HG03108 (cell line): ENCODE results near the gene PBX3.
"Not testable (repeated sequence)": the region's sequence is repeated elsewhere in the genome, so short reads cannot be mapped to it uniquely, and the experiment has no call there.

Source experiments
- ATAC-seq: cut with Tn5 transposase; IDR thresholded peaks from one replicate; pipeline ENCODE4 v1.9.1; 2021; ENCODE audit warnings: moderate library complexity; ENCODE audit not compliant: unreplicated experiment

Gene PBX3

DNA sequence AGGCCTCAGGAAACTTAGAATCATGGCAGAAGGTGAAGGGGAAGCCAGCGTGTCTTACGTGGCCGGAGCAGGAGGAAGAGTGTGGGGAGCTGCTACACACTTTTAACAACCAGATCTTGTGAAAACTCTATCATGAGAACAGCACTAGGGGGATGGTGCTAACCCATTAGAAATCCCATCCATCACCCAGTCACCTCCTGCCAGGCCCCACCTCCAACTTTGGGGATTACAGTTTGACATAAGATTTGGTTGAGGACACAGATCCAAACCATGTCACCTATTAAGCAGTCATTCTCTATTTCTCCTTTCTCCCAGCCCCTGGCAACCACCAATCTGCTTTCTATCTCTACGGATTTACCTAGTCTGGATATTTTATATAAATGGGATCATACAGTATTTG, 26.9 kb downstream of the PBX3 start:
- ATAC-seq, result no peak

DNA sequence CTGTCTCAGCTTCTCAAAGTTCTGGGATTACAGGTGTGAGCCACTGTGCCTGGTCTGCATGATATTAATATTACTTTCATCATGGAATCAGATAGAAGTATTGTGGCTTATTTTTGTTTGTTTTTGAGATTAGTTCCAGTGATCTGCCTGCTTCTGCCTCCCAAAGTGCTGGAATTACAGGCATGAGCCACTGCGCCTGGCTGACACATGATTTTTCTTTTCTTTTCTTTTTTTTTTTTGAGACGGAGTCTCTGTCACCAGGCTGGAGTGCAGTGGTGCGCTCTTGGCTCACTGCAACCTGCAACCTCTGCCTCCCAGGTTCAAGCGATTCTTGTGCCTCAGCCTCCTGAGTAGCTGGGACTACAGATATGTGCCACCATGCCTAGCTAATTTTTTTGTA, 29.6 kb downstream of the PBX3 start:
- ATAC-seq, result not testable (repeated sequence)

DNA sequence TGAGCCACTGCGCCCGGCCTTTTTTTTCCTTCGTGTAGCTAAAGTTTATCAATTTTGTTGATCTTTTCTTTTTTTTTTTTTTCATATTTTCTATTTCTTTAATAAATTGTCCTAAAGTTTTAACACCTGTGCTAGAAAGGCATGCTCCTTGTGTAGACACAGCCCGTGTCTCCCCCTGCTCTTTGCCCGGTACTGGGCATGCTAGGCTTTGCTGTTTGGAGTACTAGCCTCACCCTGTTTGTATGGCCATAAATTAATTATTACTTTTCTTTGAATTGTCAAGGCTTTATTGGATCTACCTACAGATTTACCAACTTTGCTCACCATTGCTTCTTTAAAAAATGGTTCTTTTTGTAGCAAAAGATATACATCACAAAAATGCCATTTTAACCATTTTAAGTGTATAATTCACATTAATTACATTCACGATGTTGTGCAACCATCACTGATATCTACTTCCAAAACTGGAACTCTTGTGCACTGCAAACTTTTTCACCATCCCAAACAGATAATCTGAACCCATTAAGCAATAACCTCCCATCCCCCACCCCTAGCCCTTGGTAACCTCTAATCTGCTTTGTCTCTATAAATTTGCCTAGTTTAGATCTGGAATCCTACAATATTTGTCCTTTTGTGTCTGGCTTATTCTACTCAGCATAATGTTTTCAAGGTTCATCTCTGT, 31.5 kb downstream of the PBX3 start:
- not testable (repeated sequence) for ATAC-seq

DNA sequence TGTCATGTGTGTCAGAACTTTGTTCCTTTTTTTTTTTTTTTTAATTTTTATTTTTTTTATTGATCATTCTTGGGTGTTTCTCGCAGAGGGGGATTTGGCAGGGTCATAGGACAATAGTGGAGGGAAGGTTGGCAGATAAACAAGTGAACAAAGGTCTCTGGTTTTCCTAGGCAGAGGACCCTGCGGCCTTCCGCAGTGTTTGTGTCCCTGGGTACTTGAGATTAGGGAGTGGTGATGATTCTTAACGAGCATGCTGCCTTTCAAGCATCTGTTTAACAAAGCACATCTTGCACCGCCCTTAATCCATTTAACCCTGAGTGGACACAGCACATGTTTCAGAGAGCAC, 32.0 kb downstream of the PBX3 start:
- not testable (repeated sequence) for ATAC-seq

DNA sequence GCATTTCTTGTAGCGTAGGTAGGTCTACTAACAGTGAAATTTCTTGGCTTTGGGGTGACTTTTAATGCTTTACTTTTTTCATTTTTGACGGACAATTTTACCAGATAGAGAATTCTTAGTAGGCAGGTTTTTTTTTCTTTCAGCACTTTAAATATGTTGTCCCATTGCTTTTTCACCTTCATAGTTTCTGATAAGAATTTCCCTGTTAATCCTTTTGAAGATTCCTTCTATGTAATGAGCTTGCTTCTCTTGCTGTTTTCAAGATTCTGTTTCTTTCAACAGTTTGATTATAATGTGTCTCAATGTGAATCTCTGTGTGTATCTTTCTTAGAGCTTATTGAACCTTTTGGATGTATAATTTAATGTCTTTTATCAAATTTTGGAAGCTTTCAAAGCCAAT, 35.5 kb downstream of the PBX3 start:
- no peak for ATAC-seq

DNA sequence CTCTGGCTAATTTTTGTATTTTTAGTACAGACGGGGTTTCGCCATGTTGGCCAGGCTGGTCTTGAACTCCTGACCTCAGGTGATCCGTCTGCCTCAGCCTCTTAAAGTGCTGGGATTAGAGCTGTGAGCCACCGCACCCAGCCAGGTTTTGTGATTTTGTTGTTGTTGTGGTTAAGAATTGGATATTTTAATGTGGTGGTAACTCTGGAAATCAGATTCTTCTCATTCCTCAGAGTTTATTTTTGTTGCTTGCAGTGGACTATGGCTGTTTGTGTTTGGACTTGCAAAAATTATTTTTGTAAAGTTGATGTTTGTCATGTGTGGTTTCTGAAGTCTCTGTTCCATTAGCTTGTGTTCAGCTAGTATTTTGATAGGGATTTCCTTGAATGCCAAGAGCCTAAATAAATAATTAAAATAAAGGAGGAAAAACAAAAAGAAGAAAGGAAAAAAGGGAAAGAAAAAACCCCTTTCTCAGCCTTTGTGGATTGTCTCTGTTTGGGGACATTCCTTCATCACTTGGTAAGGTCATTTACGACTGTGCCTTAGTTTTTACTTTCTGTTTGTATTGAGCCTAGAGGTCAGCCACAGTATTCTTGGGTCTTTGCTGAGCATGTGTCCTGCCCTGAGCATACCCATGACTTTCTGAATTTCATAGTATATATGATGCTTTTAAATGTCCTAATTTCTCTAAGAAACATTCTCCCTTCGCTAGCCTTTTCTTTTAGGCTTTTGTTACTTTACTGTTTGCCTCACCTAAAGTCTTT, 37.3 kb downstream of the PBX3 start:
- no peak for ATAC-seq

DNA sequence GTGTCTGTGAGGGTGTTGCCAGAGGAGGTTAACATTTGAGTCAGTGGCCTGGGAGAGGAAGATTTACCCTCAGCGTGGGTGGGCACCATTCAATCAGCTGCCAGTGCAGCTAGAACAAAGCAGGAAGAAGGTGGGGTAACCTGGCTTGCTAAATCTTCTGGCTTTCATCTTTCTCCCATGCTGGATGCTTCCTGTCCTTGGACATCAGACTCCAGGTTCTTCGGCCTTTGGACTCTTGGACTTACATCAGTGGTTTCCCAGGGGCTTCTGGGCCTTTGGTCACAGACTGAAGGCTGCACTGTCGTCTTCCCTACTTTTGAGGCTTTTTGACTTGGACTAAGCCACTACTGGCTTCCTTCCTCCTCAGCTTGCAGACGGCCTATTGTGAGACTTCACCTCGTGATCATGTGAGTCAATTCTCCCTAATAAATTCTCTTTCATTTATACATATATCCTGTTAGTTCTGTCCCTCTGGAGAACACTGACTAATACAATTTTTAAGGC, 38.1 kb downstream of the PBX3 start:
- no peak for ATAC-seq

DNA sequence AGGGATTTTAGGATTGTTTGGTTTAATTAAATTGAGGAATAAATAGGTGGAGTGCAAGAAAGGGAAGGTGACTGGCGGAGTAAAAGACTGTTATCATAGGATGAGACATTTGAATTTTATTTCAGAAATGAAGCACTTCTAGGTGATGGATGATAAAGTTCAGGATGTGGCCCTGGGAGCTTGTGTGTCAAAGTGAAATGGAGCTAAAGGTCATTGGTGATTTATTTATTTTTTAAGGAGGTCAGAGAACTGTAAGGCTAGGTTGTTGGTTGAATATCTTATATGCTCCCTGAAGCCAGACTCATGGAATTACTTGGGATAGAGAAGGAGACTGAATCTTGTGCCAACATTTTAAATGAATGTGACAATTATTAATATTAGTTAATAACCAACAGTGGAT, 40.5 kb downstream of the PBX3 start:
- ATAC-seq, result no peak

DNA sequence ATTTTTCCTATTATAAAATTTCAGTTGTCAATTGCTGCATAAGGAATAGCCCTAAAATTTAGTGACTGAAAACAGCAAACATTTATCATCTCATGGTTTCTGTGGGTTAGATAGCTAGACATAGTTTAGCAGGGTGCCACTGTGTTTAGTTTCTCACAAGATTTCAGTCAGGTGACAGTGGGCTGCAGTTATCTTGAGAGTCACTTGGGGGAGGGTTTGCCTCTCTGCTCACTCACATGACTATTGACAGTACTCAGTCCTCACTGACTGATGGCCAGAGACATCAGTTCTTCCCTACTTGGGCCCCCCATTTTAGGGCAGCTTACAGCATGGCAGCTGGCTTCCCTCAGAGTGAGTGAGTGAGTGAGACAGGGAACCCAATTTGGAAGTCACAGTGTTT, 42.0 kb downstream of the PBX3 start:
- no peak for ATAC-seq

DNA sequence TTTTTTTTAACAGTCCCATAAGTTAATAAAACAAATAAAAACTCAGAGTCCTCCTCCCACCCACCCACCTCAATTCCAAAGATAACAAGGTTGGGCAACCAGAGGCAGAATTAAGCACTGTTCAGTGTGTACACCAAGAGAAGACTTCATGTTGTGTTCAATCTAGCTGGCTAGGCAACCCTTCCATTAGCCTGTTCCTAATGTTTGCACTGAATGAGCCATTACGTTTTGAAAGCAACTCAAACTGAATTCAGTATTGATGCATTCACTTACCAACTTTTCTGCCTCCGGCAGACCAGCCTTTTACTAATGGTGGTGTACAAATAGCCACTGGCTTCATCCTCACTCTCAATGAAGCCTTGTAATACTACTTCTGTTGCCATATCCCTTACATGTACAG, 47.5 kb downstream of the PBX3 start:
- ATAC-seq, result no peak

DNA sequence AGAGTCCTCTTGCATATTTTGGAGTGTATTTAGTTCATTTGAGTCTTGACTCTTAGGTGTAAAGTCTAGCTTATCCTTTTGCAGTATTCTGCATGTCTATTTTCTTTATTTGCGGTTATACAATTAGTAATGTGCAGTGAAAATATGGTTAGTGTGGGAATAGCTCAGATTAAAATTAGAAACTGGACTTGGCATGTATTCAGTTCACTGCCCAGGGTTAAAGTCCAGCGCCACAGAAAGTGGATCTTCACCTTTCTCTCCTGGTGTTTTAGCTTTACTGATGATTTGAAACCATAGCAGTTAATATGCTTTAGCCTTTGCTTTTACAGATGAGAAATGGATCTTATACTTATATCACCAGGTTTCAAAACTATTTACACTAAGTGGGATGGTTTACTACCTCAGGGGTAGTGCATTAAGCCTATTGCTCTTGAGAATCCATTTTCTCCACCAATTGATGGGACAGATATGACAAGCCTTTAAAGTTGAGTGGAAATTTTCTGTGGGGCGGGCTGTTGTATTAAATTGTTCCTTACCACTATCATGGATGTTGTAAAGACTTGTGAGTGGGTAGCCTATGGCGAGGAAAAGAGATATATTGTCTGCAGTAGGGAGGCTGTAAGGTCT, 48.9 kb downstream of the PBX3 start:
- ATAC-seq, result no peak

DNA sequence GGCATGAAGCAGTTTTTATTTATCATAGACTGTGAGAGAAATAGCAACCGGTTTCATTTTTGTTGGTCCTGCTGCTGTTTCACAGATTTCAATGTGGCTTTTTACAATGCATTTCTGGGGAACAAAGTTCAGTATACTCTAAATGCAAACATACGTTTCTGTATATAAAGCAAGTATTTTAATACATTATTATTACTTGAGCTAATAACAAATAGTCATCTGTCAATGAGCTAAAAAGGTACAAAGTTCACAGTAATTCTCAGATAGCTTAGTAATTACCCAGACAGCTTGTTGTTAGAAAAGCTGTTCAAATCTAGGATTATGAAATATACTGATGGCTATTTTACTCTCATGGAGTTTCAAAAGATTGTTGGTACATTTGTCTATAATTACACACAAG, 50.8 kb downstream of the PBX3 start:
- no peak for ATAC-seq

DNA sequence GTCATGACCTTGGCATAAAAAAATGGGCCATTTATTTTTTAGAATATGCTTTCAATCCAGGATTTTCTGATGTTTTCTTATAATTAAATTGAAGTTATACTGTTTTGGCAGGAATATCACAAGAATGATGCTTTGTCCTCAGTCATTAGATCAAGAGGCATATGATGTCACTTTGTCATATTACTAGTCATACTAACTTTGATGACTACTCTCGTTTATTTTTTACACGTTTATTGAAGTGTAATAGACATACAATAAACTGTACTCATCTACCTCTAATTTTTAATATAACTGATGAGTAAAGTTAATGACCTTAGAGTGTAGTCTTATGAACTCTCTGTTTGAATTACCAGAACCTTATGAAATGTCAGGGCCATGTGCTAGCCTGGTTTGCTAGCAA, 56.4 kb downstream of the PBX3 start:
- no peak for ATAC-seq

DNA sequence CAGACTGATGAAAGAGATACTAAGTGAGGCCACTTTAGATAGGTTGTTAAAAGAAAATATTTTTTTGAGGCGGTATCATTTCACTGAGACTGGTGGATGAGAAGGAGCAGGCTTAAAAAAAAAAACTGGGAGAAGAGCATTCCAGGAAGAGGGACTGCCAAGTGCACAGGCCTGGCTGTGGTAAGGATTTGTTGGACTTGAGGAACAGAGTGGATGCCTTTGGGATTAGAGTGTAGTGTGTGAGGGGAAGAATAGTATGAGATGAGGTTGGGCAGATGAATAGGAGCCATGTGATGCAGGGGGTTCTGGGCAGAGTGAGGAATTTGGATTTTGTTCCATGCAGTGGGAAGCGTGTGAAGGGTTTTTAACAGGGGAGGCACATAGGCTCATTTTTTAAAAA, 57.9 kb downstream of the PBX3 start:
- ATAC-seq, result no peak

DNA sequence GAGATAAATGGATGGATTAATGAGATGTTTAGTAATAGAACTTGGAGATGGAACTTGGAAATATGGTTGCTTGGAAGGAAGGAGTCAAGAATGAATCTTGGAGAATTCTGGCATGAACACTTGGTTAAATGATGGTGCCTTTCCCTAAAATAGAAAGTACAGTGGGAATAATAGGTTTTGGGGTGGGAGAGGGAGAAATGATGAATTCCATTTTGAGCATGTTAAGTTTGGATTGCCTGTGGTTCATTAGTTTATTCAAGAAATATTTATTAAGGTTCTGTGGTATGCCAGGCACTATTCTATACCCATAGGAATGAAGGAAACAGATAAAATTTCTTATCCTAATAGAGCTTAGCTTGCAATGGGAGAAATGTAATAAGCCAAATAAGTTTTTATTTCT, 58.4 kb downstream of the PBX3 start:
- no peak for ATAC-seq

DNA sequence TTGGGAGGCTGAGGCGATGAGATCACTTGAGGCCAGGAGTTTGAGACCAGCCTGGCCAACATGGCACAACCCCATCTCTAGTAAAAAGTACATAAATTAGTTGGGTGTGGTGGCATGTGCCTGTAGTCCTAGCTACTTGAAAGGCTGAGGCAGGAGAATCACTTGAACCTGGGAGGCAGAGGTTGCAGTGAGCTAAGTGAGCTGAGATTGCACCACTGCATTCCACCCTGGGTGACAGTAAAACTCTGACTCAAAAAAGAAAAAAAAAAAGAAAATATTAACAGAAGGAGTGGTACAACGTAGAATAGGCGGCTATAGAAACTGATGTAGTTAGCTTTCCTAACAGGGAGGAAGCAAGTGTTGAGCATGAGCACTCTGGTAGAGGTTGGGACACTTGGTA, 59.9 kb downstream of the PBX3 start:
- ATAC-seq, result no peak

DNA sequence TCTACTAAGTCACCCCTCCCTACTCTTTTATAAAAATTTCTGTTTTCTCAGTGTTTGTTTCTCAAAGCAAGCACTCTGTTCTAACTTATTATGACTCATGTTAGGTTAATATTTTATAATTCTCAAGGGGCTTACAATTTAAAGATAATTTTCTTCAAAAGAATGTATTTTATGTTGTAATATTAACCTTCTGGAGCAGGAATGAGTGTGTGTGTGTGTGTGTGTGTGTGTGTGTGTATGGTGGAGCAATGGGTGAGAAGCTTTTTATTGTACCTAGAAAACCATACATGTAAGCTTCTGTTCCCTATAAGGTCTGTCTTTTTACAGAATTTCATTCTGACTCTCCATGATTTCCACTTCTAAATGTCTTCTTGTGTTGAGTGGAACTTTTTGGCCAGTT, 63.0 kb downstream of the PBX3 start:
- no peak for ATAC-seq

DNA sequence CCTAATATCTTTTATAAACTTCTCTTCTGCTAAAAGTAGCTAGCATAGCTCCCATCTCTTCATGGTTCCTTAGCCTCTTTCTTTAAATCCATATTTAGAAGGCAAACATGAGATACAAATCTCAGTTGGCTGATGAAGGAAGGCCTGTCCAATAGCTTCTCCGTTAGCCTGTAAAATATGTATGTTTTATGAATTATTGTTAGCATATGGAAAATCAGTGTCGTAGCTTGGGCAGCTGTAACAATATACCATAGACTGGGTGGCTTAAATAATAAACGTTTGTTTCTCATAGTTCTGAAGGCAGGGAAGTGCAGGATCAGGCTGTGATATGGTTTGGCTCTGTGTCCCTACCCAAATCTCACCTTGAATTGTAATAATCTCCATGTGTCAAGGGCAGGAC, 63.8 kb downstream of the PBX3 start:
- no peak for ATAC-seq

DNA sequence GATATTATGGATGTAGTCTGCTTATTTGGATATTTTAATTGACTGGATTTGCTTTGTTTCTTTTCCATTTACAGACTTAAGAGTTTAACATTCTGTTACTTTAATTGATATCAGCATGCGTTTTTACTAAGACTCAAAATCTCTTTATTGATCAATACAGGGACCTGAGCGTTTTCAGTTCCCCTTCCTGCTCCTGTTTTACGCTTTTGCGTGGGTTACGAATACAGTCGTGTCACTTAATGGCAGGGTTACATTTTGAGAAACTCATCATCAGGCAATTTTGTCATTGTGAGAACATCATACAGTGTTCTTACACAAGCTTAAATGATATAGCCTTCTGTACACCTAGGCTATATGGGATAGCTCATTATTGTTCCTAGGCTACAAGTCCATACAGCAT, 65.2 kb downstream of the PBX3 start:
- no peak for ATAC-seq

DNA sequence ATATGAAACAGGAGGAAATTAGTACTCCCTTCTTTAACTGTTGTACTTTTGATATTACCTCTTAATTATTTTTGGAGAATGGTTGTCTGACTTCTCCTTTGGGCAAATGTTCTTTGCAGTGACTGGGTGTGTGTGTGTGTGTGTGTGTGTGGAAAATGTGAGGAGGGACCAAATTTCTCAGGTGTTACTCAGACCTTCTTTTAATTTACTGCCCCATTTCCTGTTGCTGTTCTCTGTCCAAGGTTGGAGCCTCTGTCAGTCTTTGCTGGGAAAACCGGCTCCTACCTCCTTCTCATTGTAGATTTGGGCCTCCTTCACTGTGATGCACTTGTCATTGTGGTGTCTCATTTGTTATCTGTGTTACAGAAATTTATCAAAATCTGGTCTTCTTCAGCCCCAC, 68.4 kb downstream of the PBX3 start:
- ATAC-seq, result no peak

DNA sequence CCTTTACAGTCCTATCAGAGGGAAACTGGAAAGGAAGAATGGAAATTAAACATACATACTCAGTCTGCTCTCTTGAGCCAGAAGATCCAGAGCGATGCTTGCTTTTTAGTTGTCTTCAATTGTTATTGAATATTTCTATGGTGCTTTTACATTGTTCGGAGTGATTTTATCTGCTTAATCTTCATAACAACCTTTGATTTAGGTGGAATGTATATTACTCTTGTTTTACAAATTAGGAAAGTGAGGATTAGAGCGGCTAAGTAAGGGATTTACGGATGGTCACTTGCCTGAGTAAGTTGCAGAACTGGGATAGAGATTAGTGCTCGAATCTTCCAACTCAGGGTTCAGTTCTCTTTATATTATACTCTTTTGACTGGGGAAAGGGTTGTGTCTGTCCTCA, 69.1 kb downstream of the PBX3 start:
- ATAC-seq, result no peak

DNA sequence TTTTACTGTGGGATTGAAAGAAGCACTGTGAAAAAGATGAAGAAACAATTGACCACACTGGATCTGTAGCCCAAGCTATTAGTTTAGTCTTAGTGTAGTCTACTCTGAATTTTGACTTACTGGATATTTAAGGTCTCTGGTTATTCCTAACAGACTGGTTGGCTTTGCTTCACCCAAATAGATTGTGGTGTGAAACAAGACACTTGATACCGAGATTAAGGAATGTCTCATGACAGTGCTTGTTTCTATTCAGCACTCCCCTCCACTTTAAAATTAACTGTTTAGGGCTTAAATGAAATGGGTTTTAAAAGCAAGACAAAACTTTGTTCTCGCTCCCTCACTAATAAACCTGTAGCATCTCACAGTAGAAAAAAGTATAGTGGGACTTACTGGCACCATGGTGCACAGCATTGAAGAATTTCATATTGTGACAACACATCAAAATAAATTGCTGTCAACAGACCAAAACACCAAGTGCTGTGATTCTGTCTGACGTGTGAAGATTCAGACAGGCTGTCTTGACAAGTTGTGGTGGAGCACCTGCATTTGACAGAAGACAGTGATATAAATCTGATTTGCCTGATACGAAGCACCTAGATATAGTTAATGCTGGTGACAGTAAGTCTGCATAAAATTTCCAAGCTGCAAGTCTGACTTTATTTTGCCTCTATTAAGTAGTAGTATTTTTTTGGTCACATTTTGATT, 73.1 kb downstream of the PBX3 start:
- ATAC-seq, result no peak
